ENCODE data around the gene BMP8A.

BMP8A gene

DNA sequence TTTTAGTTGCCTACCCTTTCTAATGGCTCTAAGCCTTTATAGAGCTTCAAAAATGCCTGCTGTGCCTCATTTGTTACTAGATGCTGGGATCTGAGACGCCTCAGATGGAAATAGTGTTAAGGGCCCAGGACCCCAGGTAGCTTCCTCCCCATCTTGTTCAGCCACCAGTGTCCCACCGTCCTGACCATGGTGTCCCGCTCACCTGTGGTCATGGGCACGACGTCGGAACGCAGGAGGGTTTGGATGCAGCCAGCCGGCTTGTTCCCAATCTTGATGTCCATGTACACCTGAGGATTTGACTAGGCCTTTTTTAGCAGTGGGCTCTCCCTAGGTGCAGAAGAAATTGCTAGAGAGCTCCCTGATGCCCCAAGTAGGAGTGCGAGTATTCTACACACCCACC, 54.1 kb downstream of the BMP8A start:
- H3K36me3 ChIP-seq (ENCODE audit: control insufficient read depth in 2 of 2, insufficient read depth in 1 of 2, low read length in 2 of 2), result peaks cover 4 to 63% of the 10 kb centered on the region in 2 experiments; a peak in 2 of 3 replicates
- CTCF ChIA-PET, result no interaction called here
- no peaks in the 10 kb centered on the region for H3K9me3 ChIP-seq (ENCODE audit: control insufficient read depth, insufficient read depth, low read depth, low read length)
- POLR2A ChIA-PET, result no interaction called here
- TF ChIP-seq ZNF221 (tag by site-specific recombination; IDR thresholded peaks at IDR 0.05; ENCODE audit: borderline replicate concordance), result no peak
- no peak for TF ChIP-seq ZNF214 (tag by site-specific recombination; IDR thresholded peaks at IDR 0.05; ENCODE audit: borderline replicate concordance)
- TF ChIP-seq HOXD13 (CRISPR knock-in tag; IDR thresholded peaks at IDR 0.05; ENCODE audit: borderline replicate concordance), result no peak
- TF ChIP-seq ZNF266 (tag by site-specific recombination; IDR thresholded peaks at IDR 0.05; ENCODE audit: low read depth), result no peak
- TF ChIP-seq ZNF10 (tag by site-specific recombination; IDR thresholded peaks at IDR 0.05), result no peak
- TF ChIP-seq MEIS1 (CRISPR knock-in tag; IDR thresholded peaks at IDR 0.05; ENCODE audit: borderline replicate concordance), result no peak
- TF ChIP-seq, protein P1, sequence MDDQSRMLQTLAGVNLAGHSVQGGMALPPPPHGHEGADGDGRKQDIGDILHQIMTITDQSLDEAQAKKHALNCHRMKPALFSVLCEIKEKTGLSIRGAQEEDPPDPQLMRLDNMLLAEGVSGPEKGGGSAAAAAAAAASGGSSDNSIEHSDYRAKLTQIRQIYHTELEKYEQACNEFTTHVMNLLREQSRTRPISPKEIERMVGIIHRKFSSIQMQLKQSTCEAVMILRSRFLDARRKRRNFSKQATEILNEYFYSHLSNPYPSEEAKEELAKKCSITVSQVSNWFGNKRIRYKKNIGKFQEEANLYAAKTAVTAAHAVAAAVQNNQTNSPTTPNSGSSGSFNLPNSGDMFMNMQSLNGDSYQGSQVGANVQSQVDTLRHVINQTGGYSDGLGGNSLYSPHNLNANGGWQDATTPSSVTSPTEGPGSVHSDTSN (CRISPR knock-in tag; IDR thresholded peaks at IDR 0.05), result no peak
- TF ChIP-seq MZF1 (tag by site-specific recombination; IDR thresholded peaks at IDR 0.05; ENCODE audit: borderline replicate concordance), result no peak
- no peak for TF ChIP-seq ZNF621 (tag by site-specific recombination; IDR thresholded peaks at IDR 0.05)
- no peak for TF ChIP-seq ZNF391 (tag by site-specific recombination; IDR thresholded peaks at IDR 0.05; ENCODE audit: borderline replicate concordance, low read depth)
- no peak for TF ChIP-seq ZNF23 (tag by site-specific recombination; IDR thresholded peaks at IDR 0.05; ENCODE audit: borderline replicate concordance)
- TF ChIP-seq ZSCAN30 (tag by site-specific recombination; IDR thresholded peaks at IDR 0.05), result no peak
- TF ChIP-seq PRDM1 (tag by site-specific recombination; IDR thresholded peaks at IDR 0.05), result no peak
- TF ChIP-seq ZNF768 (tag by site-specific recombination; IDR thresholded peaks at IDR 0.05), result no peak
- no peak for TF ChIP-seq KLF8 (tag by site-specific recombination; IDR thresholded peaks at IDR 0.05)
- TF ChIP-seq, protein P2, sequence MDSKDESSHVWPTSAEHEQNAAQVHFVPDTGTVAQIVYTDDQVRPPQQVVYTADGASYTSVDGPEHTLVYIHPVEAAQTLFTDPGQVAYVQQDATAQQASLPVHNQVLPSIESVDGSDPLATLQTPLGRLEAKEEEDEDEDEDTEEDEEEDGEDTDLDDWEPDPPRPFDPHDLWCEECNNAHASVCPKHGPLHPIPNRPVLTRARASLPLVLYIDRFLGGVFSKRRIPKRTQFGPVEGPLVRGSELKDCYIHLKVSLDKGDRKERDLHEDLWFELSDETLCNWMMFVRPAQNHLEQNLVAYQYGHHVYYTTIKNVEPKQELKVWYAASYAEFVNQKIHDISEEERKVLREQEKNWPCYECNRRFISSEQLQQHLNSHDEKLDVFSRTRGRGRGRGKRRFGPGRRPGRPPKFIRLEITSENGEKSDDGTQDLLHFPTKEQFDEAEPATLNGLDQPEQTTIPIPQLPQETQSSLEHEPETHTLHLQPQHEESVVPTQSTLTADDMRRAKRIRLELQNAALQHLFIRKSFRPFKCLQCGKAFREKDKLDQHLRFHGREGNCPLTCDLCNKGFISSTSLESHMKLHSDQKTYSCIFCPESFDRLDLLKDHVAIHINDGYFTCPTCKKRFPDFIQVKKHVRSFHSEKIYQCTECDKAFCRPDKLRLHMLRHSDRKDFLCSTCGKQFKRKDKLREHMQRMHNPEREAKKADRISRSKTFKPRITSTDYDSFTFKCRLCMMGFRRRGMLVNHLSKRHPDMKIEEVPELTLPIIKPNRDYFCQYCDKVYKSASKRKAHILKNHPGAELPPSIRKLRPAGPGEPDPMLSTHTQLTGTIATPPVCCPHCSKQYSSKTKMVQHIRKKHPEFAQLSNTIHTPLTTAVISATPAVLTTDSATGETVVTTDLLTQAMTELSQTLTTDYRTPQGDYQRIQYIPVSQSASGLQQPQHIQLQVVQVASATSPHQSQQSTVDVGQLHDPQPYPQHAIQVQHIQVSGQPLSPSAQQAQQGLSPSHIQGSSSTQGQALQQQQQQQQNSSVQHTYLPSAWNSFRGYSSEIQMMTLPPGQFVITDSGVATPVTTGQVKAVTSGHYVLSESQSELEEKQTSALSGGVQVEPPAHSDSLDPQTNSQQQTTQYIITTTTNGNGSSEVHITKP (tag by site-specific recombination; IDR thresholded peaks at IDR 0.05), result no peak
- TF ChIP-seq, protein P3, sequence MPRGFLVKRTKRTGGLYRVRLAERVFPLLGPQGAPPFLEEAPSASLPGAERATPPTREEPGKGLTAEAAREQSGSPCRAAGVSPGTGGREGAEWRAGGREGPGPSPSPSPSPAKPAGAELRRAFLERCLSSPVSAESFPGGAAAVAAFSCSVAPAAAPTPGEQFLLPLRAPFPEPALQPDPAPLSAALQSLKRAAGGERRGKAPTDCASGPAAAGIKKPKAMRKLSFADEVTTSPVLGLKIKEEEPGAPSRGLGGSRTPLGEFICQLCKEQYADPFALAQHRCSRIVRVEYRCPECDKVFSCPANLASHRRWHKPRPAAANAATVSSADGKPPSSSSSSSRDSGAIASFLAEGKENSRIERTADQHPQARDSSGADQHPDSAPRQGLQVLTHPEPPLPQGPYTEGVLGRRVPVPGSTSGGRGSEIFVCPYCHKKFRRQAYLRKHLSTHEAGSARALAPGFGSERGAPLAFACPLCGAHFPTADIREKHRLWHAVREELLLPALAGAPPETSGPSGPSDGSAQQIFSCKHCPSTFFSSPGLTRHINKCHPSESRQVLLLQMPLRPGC (tag by site-specific recombination; IDR thresholded peaks at IDR 0.05), result no peak
- H3K4me1 ChIP-seq (ENCODE audit: control insufficient read depth, insufficient read depth, low read length), result no peaks in the 10 kb centered on the region
- H3K27ac ChIP-seq (ENCODE audit: extremely low read depth, low read depth, low read length), result no peak overlapping the region
- H3K4me3 ChIP-seq (ENCODE audit: low read depth, low read length), result no peak overlapping the region

DNA sequence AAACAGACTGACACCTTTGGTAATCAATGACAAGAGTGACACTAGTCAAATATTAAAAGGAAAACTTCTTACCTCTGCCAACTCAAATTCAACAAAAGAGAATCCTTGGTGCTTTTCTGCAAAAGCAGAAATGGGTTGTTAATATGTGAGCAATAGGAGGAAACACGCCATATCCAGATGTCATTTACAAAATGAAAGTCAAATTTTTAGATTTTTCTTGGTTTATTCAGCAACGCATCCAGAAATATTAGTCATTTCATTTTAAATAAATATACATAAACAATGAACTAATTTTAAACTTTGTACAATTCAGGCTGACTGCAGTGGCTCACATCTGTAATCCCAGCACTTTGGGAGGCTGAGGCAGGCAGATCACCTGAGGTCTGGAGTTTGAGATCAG, 62.8 kb downstream of the BMP8A start:
- H3K27ac ChIP-seq (ENCODE audit: extremely low read depth, low read depth, low read length), result no peak overlapping the region
- H3K9me3 ChIP-seq (ENCODE audit: control insufficient read depth, insufficient read depth, low read depth, low read length), result no peaks in the 10 kb centered on the region
- POLR2A ChIA-PET, result no interaction called here
- no peak overlapping the region for H3K4me3 ChIP-seq (ENCODE audit: low read depth, low read length)
- H3K36me3 ChIP-seq (ENCODE audit: control insufficient read depth in 2 of 2, insufficient read depth in 1 of 2, low read length in 2 of 2), result peaks cover 9 to 44% of the 10 kb centered on the region in 2 experiments; a peak in 2 of 3 replicates
- CTCF ChIA-PET, result no interaction called here
- no peaks in the 10 kb centered on the region for H3K4me1 ChIP-seq (ENCODE audit: control insufficient read depth, insufficient read depth, low read length)
- TF ChIP-seq WT1 (tag by site-specific recombination; IDR thresholded peaks at IDR 0.05), result no peak
- TF ChIP-seq, protein P4, sequence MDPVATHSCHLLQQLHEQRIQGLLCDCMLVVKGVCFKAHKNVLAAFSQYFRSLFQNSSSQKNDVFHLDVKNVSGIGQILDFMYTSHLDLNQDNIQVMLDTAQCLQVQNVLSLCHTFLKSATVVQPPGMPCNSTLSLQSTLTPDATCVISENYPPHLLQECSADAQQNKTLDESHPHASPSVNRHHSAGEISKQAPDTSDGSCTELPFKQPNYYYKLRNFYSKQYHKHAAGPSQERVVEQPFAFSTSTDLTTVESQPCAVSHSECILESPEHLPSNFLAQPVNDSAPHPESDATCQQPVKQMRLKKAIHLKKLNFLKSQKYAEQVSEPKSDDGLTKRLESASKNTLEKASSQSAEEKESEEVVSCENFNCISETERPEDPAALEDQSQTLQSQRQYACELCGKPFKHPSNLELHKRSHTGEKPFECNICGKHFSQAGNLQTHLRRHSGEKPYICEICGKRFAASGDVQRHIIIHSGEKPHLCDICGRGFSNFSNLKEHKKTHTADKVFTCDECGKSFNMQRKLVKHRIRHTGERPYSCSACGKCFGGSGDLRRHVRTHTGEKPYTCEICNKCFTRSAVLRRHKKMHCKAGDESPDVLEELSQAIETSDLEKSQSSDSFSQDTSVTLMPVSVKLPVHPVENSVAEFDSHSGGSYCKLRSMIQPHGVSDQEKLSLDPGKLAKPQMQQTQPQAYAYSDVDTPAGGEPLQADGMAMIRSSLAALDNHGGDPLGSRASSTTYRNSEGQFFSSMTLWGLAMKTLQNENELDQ (tag by site-specific recombination; IDR thresholded peaks at IDR 0.05; ENCODE audit: low read depth), result no peak
- no peak for TF ChIP-seq ZBTB21 (tag by site-specific recombination; IDR thresholded peaks at IDR 0.05)
- no peak for TF ChIP-seq ZNF623 (tag by site-specific recombination; IDR thresholded peaks at IDR 0.05)
- TF ChIP-seq ZNF239 (tag by site-specific recombination; IDR thresholded peaks at IDR 0.05), result no peak
- TF ChIP-seq YY2 (tag by site-specific recombination; IDR thresholded peaks at IDR 0.05), result no peak
- no peak for TF ChIP-seq ZNF114 (tag by site-specific recombination; IDR thresholded peaks at IDR 0.05)
- no peak for TF ChIP-seq ZNF133 (tag by site-specific recombination; IDR thresholded peaks at IDR 0.05)
- no peak for TF ChIP-seq HOXC10 (CRISPR knock-in tag; IDR thresholded peaks at IDR 0.05)

Measured in HEK293 (cell line).